Urinary bladder (tissue), 4 donors: ENCODE measurements around the gene AP2B1. TPM values are rescaled to one million over a fixed set of nuclear protein-coding genes. Genes with fewer than 3 reads are reported as not detected.
"Not testable (repeated sequence)": the region's sequence is repeated elsewhere in the genome, so short reads cannot be mapped to it uniquely, and the experiment has no call there.

Experiments
- DNase-seq: peaks from one replicate; pipeline ENCODE4 v3.0.0-alpha.2; 2015; ENCODE audit errors: extremely low spot score
- H3K27ac ChIP-seq: one replicate; pipeline ENCODE4 v1.5.1; 2013; ENCODE audit warnings: low read depth, mild to moderate bottlenecking, moderate library complexity
- H3K36me3 ChIP-seq: one replicate; pipeline ENCODE4 v1.6.1; 2013; ENCODE audit warnings: mild to moderate bottlenecking, moderate library complexity; ENCODE audit not compliant: insufficient read depth
- H3K4me1 ChIP-seq: one replicate; pipeline ENCODE4 v1.6.1; 2013; ENCODE audit warnings: mild to moderate bottlenecking, moderate library complexity; ENCODE audit not compliant: insufficient read depth
- H3K4me3 ChIP-seq: one replicate; pipeline ENCODE4 v1.5.1; 2013; ENCODE audit warnings: low read depth, low read length
- WGBS: extraction: QIAGEN DNeasy Blood & Tissue Kit; methylation state at CpG from one replicate; pipeline ENCODE4 v1.1.7; 2013; 5-methylcytosine and 5-hydroxymethylcytosine counted together
- polyA plus RNA-seq: library from polyadenylated mRNA; stranded (reverse); fragments of 200-250 nt; gene quantifications from one replicate; pipeline ENCODE4 v1.2.3, GENCODE V29; 2013
- total RNA-seq: library from RNA; depleted of rRNA; stranded (reverse); fragments of >200 nt; gene quantifications from one replicate; pipeline ENCODE4 v1.2.3, GENCODE V29; 2014
- donor health status: healthy with polysubstance abuse.
- donor health status: healthy.

The AP2B1 gene
- total and polyA plus RNA-seq, 2 donors = 60.5 to 69.7 TPM

DNA sequence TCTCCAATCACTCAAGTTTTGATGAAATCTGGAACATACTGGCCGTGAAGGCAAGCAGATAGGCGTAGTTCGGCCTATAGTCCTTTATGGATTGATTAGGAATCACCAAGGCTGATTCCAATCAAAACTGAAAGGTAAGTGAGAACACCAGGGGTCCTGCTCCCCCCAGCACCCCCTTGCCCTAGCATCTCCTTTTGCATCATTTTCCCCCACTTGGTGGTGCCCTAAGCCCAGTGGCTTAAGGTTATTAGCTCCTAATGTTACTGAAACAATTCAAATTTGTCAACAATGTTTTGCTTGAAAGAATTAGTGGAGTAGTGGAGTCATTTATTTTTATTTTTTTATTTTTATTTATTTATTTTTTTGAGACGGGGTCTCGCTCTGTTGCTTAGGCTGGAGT, 31.4 kb upstream of the AP2B1 start:
- H3K27ac ChIP-seq = no peak overlapping the region
- 87% methylated on average over 5 of the region's 5 CpGs for WGBS
- DNase-seq = no peak
- H3K4me1 ChIP-seq = no peaks in the 10 kb centered on the region
- no peaks in the 10 kb centered on the region for H3K36me3 ChIP-seq
- H3K4me3 ChIP-seq = no peak overlapping the region

DNA sequence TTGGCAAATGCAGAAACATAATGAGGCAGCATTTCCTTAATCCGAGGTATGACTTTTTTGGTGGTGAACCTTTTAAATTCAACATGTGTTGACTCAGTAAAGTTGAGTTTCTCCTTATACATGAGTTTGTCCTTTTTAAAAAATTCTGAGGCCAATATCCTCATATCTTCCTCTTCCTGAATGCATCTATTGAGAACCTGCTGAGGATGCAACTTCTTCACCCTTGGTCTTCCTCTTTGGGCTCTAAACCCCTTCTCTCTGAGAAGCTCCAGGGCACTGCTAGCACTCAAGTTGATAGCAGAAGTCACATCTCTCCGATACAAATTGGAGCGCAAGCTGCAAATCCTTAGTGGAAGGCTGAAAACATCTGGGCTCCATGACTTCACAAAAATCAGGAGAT, 29.8 kb upstream of the AP2B1 start:
- Histone ChIP-seq H3K36me3 (no peaks in the 10 kb centered on the region), H3K4me3 (no peak overlapping the region), H3K27ac (no peak overlapping the region), H3K4me1 (no peaks in the 10 kb centered on the region)
- DNase-seq = no peak
- 78% methylated on average over 3 of the region's 3 CpGs for WGBS

DNA sequence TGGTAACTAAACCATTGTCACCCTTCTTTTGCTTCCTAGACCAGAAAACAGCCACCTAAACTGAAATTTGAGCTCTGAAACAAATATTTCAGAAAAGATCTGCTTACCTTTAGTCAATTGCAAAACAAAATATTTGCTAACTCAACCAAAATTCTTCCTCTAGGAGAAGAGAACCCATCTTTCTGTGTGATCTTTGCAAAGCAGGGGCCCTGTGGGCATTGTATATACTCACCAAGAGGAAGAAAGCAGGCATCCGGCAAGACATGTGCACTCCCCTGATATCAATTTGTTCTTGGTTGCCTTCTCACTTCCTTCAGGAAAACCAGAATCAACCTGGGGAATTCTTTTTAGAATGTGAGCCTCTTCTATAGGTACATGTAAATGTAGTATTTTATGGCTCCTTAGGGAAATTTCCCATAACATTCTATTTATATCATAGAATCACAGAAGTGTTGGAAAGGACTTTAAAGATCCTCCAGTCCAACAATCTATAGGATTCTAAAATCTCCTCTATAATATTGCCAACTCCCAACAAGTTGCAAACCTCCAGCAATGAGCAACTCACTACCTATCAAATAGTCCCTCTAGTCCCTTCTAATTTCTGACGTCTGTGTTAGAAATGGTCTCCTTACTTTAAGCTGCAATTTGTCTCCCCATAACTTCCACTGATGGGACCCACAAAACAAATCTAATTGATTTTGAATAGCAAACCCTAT, 27.5 kb upstream of the AP2B1 start:
- Histone ChIP-seq H3K4me3 (no peak overlapping the region), H3K27ac (no peak overlapping the region), H3K4me1 (no peaks in the 10 kb centered on the region), H3K36me3 (no peaks in the 10 kb centered on the region)
- DNase-seq = no peak
- 69% methylated on average over 2 of the region's 2 CpGs for WGBS

DNA sequence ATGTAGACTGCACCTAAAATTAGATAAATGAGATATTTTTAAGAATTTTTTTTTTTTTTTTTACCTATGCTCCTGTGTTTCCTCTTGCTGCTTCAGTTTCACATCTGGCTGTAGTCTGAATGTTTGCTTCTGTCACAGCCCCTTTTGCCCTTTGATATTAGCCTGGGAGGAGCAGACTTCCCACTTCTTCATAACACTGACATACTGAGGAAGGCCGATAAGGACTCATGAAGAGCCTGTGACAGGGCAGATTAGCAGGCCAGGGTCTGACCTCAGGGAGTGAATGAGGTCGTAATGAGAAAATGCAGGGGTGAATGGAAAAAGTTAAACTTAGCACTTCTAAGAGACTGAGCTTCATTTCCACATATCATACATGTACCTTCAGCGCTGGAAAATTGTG, 26.4 kb upstream of the AP2B1 start, which contains the start of gene SLFN14:
TSS of gene SLFN14 (minus strand) at position 117 of the 400 bp plus-strand sequence. CDS start 2,757 bp downstream, outside the sequence.
- no peak for DNase-seq
- H3K36me3 ChIP-seq = no peaks in the 10 kb centered on the region
- H3K4me1 ChIP-seq = no peaks in the 10 kb centered on the region
- no peak within 1 kb of the TSS for H3K4me3 ChIP-seq
- 52% methylated on average over 3 of the region's 3 CpGs for WGBS
- no peak within 1 kb of the TSS for H3K27ac ChIP-seq

DNA sequence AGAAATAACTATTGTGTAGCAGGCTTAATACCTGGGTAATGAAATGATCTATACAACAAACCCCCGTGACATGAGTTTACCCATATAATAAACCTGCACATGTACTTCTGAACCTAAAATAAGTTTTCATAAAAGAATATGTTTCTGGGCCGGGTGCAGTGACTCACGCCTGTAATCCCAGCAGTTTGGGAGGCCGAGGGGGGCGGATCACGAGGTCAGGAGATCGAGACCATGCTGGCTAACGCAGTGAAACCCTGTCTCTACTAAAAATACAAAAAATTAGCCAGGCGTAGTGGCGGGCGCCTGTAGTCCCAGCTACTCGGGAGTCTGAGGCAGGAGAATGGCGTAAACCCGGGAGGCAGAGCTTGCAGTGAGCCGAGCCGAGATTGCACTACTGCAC, 23.9 kb upstream of the AP2B1 start:
- H3K4me1 ChIP-seq, H3K27ac ChIP-seq, H3K36me3 ChIP-seq, DNase-seq, H3K4me3 ChIP-seq: not testable (repeated sequence)
- 79% methylated on average over 16 of the region's 16 CpGs for WGBS

DNA sequence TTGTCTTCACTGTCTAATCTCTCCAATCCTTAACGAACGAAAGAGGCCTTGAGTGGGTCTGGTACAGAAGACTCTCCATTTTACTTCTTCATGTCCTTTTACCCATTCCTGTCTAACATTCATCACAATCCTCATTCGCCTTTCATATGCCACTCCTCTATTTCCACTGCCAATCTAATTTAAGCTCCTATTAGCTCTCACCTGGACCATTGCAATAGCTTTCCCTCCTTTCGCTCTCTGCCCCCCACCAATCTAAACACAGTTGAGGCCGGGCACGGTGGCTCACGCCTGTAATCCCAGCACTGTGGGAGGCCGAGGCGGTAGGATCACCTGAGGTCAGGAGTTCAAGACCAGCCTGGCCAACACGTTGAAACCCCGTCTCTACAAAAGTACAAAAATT, 20.2 kb upstream of the AP2B1 start:
- DNase-seq = no peak
- Histone ChIP-seq H3K4me1 (no peaks in the 10 kb centered on the region), H3K27ac (no peak overlapping the region), H3K4me3 (no peak overlapping the region), H3K36me3 (no peaks in the 10 kb centered on the region)
- 66% methylated on average over 11 of the region's 11 CpGs for WGBS

DNA sequence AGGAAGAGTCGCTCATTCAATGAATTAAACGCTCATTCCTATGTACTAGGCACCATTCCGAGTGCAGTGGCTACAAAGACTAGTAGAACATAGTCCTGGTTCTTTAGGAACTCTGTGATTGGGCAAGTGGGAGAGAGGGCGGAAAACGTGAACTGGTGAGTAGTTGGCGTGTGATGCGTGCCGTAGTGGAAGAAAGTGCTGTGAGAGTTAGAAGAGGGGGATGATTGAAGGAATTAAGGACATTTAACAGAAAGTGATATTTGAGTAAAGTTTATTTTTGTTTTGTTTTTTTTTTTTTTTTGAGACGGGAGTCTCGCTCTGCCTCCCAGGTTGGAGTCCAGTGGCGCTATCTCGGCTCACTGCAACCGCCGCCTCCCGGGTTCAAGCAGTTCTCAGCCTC, 18.6 kb upstream of the AP2B1 start:
- H3K27ac ChIP-seq = no peak overlapping the region
- H3K36me3 ChIP-seq = no peaks in the 10 kb centered on the region
- peak overlapping the region; percentile 62 for H3K4me3 ChIP-seq
- WGBS = 20% methylated on average over 15 of the region's 15 CpGs
- H3K4me1 ChIP-seq = no peaks in the 10 kb centered on the region
- no peak for DNase-seq

DNA sequence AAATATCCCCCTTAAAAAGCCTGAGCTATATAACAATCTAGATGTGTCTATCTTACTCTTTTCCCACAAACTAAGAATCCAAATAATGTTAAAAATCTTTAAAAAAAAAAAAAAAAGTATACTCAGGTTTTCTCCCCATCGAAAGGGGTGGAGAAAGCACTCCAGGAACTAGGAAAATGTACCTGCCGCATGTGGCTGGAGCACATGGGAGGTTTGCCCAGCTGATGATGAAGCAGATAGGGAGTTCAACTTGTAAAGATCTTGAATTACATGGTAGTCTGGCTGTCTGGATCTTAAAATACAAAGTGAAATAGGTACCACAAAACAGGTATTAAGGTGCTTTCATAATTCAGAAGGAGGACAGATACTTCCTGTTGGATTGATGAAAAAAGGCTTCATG, 17.7 kb upstream of the AP2B1 start:
- H3K4me3 ChIP-seq = no peak overlapping the region
- DNase-seq = no peak
- H3K36me3 ChIP-seq = no peaks in the 10 kb centered on the region
- WGBS = 92% methylated on average over 2 of the region's 2 CpGs
- no peaks in the 10 kb centered on the region for H3K4me1 ChIP-seq
- no peak overlapping the region for H3K27ac ChIP-seq

DNA sequence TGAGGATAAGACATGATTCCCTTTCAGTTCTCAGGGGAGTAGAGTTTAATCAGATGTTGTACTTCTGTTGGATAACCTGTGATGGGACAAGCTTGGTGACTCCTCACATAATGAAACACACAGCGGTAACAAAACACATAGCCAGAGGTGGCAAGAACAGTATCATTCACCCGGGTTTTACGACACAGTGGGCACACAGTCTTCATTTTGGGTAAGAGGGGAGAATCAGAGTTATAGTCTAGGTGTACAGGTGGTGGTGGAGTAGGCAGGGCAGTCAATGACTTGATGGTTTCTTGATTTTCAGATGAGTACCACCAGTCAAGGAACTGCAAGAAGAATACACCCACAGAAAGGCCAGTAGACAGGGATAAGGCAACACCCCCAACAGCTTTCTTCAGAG, 11.4 kb upstream of the AP2B1 start:
- no peak for DNase-seq
- Histone ChIP-seq H3K4me3 (no peak overlapping the region), H3K4me1 (no peaks in the 10 kb centered on the region), H3K27ac (no peak overlapping the region), H3K36me3 (peaks cover 1% of the 10 kb centered on the region)
- 86% methylated on average over 3 of the region's 3 CpGs for WGBS

DNA sequence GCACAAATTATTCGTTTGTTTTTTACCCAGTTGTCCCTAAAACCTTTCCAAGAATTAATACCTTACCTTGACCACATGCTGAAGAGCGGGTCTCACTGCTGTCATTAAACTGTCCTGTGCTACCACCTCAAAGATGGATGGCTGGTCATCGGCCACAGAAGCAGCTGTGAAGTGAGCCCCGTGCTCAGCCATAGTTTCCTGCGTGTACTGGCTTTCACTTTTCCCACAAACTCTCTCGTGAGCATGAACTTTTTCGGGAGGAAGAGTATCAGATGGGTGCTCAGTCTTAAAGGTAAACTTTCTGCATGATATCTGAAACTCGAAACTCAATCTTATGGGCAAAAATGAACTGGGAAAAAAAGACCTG, 9.3 kb upstream of the AP2B1 start:
- 3% methylated on average over 8 of the region's 8 CpGs for WGBS
- H3K4me3 ChIP-seq = peak overlapping the region; percentile 78
- H3K27ac ChIP-seq = peak overlapping the region; percentile 79

DNA sequence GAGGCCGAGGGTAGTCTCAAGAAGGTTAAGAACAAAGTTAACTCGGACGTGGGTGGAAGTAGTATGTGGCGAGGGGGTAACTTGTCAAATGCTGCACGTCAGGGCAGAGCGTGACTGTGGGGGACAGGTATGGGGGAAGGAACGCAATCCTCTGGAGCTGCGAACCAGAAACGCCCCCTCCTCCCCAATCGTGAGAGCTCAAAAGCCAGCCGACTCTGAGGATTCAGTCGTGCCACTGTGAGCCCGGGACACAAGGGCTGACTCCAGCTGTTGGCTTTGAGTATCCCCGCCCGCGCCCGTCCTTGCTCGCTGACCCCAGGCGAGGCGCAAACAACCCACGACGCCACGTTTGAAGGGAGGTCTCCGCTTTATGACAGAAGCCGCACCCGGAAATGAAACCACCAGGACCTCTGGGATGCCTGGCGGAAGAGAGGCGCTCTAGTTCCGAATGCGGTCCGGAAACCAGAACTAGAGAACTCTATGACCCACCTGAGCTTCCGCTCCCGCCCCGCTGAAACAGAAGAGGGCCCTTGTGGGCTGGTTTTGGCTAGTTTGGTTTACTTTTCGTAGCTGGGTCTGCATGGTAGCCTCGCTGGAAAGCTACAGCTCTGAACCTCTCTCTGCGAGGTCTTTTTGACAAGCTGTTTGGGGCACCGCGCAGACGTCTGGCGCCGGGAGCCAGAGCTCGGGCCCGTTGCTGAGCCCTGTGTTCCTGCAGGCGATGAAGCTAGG, 8.8 kb upstream of the AP2B1 start, which contains the start of gene PEX12:
TSS of gene PEX12 (minus strand) at position 375 of the 732 bp plus-strand sequence. CDS start 550 bp downstream, outside the sequence.
- DNase-seq = peak; percentile 88
- Histone ChIP-seq H3K4me1 (no peaks in the 10 kb centered on the region), H3K36me3 (peaks cover 1% of the 10 kb centered on the region), H3K4me3 (peak within 1 kb of the TSS; percentile 78), H3K27ac (peak within 1 kb of the TSS; percentile 79)
- WGBS = under 1% methylated on average over 45 of the region's 45 CpGs

More for the DNA sequence above, 9.3 kb upstream of the AP2B1 start:
- no peak for DNase-seq
- Histone ChIP-seq H3K36me3 (peaks cover 1% of the 10 kb centered on the region), H3K4me1 (no peaks in the 10 kb centered on the region)

DNA sequence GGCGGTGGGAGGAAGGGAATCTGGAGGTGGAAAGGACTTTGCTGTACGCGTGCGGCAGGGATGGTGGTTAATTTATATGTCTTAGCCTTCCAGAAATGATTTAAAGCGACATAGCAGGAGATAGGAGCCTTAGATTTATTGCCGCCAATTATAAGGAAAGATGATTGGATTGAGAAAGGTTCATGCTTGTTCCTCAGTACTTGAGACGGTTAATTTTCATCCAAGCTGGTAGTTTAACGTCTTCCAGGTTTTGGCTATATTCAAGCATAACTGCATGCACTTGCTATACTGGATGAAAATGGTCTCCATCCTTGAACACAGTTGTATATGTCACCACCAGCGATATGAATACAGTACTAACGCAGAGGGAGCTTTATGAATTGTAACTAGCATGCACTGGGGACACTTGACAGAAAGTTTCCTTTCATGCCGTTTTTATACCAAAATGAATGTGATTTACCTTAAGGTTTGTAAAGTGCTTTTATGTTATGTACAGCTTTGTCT, 8.1 kb upstream of the AP2B1 start:
- 2% methylated on average over 11 of the region's 11 CpGs for WGBS
- peaks cover 1% of the 10 kb centered on the region for H3K36me3 ChIP-seq

DNA sequence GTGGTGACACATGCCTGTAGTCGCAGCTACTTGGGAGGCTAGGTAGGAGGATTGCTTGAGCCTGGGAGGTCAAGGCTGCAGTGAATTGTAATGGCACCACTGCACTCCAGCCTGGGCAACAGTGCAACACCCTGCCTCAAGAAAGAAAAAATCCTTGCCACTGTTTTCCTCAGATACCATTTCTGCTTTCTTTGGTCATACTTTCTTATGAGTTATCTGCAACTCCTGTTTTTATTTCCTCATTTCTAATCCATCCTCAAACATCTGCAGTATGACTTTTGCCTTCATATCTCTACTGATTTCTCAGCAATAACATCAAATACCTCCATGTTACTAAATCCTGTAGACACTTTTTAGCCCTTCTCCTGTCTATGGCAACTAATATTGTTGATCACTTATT, 3.1 kb upstream of the AP2B1 start:
- H3K27ac ChIP-seq = no peak overlapping the region
- H3K4me3 ChIP-seq = no peak overlapping the region
- DNase-seq = no peak
- WGBS = 90% methylated on average over 1 of the region's 1 CpG
- H3K4me1 ChIP-seq = no peaks in the 10 kb centered on the region
- no peaks in the 10 kb centered on the region for H3K36me3 ChIP-seq

More for the DNA sequence above, 8.1 kb upstream of the AP2B1 start:
- no peak for DNase-seq
- H3K4me3 ChIP-seq = peak overlapping the region; percentile 78
- no peaks in the 10 kb centered on the region for H3K4me1 ChIP-seq
- peak overlapping the region; percentile 40 for H3K27ac ChIP-seq

DNA sequence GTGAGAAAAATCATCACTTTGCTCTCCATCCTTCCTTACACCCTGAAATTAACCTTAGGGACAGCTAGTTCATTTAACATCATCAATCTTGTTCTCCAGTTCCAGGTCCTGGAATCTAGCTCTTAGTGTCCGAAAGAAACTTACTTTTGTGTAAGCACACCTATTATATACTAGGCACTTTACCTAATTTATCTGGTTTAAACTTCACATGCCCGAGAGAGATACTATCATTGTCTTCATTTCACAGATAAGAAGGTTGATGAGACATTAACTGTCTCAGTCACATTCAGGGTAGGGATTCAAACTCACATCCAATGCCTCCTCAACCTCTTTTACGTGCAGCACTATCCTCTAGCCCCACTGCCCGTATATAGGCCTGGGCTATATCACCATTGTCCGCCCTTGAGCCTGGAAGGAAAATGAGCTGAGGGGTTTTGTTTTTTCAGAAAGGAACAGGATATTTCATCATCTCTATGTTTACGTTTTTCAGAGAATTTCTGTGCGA, 501 bp upstream of the AP2B1 start:
- Histone ChIP-seq H3K4me3 (peak overlapping the region; percentile 49), H3K4me1 (no peaks in the 10 kb centered on the region), H3K27ac (peak overlapping the region; percentile 72), H3K36me3 (no peaks in the 10 kb centered on the region)
- DNase-seq = no peak
- WGBS = 22% methylated on average over 7 of the region's 7 CpGs
